GM19372 (cell line): ENCODE results near the gene MSMP.
A peak's percentile ranks its signal among the peaks of the same experiment; 100 is the strongest.

ENCODE experiments used
- ATAC-seq: cut with Tn5 transposase; IDR thresholded peaks from one replicate; pipeline ENCODE4 v1.9.1; 2021; ENCODE audit warnings: mild to moderate bottlenecking, low read depth, moderate library complexity; ENCODE audit not compliant: unreplicated experiment

The MSMP gene

DNA sequence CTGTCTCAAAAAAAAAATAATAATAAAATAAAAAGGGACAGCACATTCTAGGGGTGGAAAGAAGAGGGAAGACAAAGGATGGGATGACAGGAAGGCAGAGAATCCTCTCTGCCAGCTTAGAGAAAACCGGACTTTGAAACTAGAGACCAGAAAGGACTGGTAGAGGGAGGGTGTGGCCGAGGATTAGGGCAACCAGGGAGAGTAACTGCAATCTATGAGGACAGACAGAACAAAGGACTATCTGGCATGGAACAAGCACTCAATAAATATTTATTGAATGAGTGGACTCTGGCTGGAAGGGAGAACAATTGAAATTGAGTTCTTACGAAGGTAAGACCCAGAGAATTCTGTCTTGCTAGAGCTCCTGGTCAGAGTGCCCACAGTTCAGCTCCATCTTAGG is 7.5 kb downstream of the MSMP start:
- ATAC-seq: no peak

DNA sequence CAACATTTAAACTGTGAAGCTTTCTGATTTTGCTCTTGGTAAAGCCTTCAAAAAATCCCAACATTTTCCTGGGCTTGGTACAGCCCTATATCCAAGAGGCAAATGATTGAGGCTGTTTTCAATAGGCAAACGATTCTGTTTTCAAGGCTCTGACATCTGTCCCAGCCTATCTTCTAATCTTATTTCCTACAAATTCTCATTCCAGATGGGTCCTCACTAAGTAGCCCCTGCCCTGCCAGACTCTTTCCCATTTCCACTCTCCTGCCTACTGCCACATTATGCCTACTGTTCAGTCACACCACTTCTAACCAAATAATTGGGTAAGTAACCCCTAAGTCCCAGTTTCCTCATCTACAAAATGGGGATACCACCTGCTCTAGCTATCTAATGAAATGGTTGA is 8.5 kb downstream of the MSMP start:
- ATAC-seq: no peak

DNA sequence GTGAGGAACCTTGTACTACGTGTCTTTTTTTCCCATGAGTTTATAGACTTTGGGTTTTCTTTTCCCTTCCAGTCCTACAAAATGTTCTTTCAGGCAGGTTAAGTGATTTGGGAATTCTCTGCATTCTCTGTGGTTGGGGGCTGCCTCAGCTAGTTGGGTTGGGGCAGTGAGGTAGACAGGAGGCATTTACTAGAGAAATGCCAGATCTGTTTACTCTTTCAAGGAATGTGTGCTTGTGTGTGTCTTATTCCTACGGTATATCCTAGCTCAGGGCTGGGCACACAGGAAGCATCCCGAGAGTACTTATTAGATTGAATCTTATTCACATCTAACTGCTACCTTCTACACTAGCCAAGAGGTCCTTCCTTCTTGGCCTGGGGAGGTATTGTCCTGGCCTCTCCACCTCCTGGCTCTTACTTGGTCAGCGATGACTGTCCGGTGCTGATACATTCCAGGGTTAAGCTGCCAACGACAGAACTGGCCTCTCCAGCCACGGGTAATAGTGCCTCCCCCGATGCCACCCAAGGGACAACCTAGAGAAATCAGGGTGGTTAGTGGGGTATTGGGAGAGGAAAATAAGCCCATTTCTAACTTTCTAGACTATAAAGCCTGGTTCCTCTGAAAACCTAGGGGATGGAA is 10.1 kb downstream of the MSMP start:
- no peak for ATAC-seq

DNA sequence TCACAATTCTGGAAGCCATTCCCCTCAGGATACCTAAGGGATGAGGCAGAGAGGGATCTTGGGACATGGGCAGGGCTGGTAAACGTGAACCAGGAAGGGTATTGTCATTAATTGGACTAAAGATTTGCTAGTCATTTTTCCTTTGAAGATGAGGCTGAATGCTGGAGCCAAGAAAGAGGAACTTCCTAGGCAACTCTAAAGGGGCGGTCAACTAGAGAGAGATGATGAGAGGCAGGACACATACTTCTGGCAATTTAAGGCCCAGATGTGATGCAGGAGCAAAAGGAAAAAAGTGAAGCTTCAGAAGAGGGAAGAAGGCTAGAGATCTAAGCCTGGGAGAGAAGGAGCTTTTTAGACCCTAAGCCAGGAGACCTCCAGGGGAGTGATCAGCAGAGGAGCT is 10.6 kb downstream of the MSMP start:
- ATAC-seq: no peak

DNA sequence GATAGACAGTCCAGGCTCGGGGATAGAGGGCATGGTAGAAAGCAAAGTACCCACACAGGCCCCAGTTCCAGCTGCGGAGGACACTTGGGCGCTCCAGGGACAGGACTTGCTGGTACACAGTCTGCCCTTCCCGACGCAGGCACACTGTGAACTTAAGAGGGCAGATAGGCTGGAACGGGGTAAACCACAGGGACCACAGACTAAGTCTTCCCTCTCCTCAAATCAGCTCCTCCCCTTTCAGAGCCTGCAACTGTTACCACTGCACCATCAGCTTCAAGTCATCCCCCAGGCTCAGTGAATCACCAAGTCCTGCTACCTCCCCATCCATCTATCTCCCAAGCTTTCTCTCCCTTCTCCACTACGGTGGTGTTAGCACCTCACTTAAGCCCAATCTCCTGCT is 12.3 kb downstream of the MSMP start:
- ATAC-seq: no peak

DNA sequence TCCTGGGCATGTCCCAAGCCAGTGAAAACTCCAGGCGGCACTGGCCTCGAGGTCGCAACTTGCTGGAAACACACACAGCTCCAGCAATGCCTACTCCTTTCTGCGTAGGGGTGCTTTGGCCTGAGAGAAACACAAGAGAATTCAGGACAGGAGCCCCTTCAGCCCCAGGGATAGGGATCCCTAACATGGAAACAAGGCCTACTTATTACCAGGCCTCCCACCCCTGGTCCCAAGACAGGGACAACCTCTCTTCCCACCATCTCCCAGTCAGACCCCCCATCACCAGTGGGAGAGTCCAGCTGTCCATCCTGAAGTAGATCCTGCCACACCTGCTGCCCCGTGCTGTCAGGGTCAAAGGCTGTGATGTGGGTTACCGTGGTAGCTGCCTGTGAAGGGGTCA is 13.8 kb downstream of the MSMP start:
- no peak for ATAC-seq

DNA sequence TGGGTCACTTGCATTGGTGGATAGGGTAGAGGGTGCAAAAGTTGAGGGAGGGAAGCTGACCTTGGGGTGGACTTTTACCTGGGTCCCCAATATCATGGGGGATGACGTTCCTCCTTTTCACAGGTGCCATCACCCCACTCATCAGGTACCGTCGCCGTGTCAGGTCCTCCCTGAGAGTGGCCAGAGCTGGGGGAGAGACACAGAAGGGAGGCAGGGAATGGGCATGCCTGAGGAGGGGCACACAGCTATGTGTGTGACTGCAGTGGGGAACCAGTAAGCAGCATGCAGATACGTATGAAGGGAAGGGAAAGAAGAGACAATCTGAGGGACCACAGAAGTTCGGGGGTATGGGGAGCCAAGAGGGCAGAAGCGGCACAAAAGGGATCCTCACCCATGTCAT is 15.2 kb downstream of the MSMP start:
- no peak for ATAC-seq

DNA sequence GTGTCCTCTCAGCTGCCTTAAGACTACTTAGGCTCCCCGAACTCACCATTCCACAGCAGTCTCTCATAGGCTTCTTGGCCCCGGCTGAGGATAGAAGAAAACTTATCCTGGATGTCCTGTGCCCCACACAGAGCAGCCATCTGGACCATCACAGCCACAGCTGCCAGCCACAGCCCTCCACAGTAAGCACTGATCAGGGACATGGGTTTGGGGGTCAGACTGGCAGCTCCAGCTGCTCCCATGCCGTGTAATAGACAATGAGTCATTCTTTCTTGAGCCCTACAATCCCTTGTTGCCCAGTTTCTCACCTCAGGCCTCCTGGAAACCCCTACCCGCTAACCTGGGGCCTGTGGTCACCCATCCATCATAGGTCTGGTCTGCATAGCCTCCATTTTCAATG is 15.9 kb downstream of the MSMP start:
- ATAC-seq: no peak

DNA sequence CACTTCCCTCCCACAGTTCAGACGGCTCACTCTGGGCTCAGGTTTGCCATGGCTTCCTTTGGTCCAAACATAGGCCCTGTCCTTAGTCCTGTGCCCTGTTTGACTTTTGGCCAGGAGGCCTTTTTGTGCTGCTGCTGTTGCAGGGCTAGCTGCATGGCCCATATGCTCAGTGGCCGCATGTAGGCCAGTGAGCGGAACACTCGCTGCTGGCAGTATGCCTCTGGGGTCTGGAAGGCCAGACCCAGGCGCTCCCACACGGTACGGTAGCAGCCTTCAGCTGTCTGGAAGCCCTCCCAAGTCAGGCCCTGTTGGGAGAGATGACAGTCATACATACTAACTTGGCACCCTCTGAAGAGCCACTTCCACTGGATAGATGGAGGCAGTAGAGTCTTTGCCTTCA is 16.9 kb downstream of the MSMP start:
- no peak for ATAC-seq

DNA sequence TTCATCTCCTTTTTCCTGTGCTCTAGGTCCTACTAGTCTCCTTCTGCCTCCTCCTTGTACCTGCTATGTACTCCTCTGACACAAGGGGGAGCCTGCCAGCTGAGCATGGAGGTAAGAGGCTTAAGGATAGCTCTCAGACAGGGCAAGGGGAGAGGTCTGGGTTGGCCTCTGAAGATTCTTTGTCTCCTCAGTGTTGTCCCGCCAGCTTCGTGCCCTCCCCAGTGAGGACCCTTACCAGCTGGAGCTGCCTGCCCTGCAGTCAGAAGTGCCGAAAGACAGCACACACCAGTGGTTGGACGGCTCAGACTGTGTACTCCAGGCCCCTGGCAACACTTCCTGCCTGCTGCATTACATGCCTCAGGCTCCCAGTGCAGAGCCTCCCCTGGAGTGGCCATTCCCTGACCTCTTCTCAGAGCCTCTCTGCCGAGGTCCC is 17.9 kb downstream of the MSMP start:
- no peak for ATAC-seq

DNA sequence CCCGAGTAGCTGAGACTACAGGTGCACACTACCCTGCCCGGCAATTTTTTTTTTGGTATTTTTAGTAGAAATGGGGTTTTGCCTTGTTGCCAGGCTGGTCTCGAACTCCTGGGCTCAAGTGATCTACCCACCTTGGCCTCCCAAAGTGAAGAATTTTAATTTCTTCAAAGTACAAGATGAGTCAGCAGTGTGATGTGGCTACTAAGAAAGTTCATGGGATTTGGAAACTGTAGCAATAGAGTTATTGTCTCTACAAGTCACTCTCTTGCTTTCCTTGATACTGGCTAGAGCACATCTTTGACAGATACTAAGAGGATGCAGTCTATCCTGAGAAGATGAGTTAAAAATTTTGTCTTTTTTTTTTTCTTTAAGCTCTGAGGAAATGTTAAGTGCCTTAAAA is 20.0 kb downstream of the MSMP start:
- ATAC-seq: no peak

DNA sequence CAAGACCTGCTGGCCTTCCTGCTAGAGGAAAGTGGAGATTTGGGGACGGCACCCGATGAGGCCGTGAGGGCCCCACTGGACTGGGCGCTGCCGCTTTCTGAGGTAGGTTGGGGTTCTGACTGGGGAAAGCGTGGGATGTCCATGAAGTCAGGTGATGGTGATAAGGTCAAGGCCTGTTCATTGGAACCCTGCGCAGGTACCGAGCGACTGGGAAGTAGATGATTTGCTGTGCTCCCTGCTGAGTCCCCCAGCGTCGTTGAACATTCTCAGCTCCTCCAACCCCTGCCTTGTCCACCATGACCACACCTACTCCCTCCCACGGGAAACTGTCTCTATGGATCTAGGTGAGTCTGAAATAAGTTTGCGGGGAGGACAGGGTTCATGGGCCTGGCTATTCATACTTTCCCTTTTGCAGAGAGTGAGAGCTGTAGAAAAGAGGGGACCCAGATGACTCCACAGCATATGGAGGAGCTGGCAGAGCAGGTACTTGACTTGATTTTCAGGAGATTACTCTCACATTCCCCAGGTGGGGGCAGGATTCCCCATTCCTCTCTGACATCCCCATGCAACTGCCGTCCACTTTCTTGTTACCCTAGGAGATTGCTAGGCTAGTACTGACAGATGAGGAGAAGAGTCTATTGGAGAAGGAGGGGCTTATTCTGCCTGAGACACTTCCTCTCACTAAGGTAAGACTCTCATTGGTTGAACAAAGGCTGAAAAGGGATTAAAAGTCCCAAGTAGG is 21.1 kb downstream of the MSMP start:
- ATAC-seq: peak; percentile 2

DNA sequence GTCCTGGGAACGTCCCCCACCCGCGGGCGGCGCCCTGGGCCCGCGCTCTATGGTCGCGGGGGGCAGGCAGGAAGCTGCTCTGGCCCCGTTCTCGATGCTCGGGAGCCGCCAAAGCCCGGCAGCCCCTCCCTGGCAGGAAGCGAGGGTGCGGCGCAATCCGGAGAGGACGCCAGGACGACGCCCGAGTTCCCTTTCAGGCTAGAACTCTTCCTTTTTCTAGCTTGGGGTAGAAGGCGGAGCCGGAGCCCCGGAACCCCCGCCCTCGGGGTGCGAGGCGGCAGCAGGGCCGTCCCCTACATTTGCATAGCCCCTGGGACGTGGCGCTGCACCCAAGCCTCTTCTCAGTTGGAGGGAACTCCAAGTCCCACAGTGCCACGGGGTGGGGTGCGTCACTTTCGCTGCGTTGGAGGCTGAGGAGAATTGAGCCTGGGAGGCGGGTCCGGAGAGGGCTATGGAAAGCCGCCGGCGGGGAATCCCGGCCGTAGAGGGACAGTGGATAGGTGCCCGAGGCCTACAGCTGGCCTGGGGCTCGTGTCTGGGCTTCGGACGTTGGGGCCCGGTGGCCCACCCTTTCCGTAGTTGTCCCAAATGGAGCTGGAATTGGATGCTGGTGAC is 21.8 kb downstream of the MSMP start, which contains the start of the genes CREB3 and TLN1:
TSS of gene CREB3 (plus strand) at position 482 of the 615 bp plus-strand sequence. CDS start at position 589, 107 bp downstream.
TSS of gene TLN1 (minus strand) at position 11 of the 615 bp plus-strand sequence. CDS start 6,501 bp downstream, outside the sequence.
- ATAC-seq: peak; percentile 78

DNA sequence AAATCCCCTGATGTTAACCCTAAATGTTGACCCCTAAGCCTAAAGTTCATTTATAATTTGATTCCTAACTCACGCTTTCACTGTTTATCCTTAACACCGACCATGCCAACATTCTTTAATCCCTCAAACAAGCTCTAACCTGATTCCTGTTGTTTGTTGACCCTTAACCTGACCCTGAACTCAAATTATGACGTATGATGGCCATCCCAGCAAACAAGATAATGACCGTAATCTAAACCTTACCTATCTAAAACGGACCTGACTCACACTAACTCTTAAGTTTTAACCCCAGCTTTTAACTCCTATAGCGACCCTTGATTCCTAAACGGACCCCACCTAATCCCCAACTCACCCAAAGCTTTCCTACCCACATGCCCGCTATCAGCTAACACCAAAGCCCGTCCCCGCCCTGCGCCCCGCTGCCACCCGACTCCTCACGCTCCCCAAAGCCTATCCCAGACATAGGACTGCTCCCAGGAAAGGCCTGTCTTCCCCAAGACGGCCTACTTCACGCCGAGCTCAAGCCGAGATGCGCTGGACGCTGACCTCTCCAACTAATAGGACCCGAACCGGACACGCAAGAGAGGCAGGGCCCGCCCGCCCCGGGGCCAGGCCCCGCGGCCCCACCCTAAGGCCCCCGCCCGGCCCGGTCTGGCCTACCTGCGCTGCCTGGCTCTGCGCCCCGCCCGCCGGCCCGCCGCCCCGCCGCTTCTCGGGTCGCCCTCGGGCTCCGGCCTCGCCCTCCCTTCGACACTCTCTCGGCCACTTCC is 22.5 kb downstream of the MSMP start:
- ATAC-seq: no peak

DNA sequence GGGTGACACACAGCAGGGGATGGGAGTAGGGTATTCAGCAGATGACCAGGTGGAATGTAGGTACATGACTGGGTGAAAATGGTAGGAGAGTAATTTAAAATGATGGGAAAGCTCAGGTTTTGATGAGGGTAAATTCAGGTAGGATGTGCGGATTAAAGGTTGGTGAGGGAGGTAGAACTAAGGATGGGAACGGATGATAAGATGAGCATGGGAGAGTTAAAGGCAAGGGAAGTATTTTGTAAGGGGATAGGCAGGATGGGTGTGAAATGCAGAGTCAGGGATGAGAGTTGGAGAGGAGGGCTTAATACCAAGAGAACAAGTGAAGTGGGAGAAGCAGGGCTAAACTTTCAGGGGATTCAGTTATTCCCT is 23.6 kb downstream of the MSMP start:
- ATAC-seq: no peak

DNA sequence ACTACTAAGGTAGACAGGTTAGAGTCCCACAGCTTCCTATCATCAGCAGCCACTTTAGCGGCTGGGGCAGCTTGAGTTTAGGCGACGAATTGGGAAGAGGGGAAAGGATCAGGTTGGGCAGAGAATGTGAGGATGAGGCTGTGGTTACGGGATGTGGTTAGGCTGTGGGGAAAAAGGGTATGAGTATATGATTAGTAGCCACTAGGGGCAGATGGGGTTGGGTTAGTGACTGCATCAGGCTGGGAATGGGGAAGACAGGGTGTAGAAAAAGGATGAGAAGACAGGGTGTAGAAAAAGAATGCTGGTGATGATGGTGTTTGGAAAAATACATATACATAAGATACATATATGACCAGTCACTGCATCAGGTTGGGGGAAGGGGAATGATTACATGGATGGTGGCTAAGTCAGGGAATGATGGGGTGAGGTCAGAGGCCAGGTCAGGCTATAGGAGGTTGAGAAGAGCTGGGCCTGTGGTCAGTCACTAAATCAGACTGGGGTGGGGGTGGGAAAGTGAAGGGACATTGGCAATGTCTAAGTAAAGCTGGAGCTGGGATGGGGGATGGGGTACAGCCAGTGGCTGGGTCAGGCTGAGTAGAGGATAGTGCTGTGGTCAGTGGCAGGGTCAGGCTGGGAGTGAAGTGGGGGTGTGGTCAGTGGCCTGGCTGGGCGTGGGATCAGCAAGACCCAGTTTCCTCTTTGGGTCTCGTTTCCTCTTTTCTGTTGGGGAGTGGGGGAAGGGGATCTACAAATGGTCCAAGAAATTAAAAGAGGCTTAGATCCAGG is 24.2 kb downstream of the MSMP start:
- ATAC-seq: no peak

DNA sequence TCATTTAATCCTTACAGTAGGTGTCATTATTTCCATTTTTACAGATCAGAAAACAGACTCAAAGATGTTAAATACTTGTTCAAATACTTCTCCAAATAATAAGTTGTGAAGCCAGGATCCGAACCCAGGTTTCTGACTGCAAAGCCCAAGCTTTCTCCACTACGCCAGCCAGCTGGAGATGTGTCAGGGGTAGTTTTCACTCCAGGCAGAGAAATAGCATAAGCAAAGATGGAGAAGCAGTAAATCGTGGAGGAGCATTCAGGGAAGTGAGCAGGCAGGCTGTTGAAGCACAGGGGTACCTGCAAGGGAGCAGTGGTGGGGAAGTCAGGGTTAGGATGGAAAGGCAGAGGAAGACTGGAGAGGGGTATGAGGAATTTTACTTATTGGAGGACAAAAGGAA is 25.0 kb downstream of the MSMP start:
- no peak for ATAC-seq

DNA sequence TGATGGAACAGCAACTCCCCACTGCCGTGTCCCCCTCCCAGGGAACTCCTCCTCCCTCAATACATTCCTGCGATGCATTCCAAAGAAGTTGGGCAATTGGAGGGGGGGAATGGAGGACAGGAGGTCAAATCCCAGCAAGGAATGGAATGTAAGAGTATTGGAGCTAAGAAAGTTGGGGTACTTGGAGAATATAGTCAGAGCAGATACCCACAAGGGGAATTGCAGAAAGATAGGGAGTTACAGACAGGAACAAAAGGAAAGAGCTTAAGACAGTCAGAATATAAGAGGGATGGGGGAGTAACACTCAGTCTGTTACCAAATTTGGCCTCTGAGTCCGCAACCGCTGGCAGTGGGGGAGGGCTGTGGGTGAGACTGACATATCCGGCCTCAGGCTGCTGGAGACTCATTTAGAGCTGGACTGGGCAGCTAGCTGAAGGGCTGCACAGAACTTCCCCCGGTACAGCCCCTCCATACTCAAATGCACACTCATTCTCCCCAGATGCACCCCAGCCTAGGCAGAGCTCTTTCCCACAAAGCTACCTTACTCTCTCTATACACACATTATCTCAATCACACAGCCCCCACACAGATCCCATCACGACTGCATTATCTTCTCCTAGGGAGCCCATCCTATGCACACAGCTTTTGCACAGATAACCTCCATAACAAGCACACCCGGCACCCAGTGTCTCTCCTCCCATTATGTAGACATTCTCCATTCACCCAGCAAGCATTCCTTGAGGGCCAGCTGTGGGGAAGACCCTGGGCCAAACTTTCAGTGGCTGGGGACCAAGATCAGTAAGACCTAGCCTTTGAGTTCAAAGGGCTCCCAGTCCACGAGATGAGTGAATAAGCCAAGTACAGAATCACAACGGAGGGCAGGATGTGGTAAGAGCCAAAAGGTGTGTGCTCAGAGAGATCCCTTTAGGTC is 25.8 kb downstream of the MSMP start:
- no peak for ATAC-seq

DNA sequence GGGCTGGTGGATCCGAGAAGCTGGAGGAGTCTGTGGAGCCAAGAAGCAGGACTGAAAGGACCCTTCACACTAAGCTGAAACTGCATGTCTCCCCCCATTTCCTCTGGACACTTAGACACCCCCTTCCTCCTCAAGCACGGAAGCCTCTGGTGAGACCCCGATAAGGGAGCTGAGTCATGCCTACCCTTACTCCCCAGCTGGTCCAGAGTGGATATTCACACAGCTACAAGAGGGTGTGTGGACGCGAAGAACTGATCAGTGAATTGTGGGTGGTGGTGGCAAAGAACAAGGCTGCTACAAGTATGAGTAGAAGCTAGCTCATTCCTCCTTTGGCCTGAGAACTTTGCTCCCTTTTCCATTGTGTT is 26.4 kb downstream of the MSMP start:
- no peak for ATAC-seq
